Esophagus squamous epithelium (tissue), 4 donors: ENCODE results near the gene KIF6.

Experiments
- POLR2A ChIP-seq, 4 donors: fragments of 450-650 bp; IDR thresholded peaks; one replicate each; pipeline ENCODE4 v1.6.1; 2017; ENCODE audit warnings: antibody characterized with exemption in 4 of 4, mild to moderate bottlenecking in 4 of 4, moderate library complexity in 3 of 4
- TF ChIP-seq, protein P1 (sequence below), 6 experiments: fragments of 450-650 bp in 4 of 6; fragments of 200-600 bp in 2 of 6; sonication (generic) in 2 of 6; IDR thresholded peaks; one replicate each; pipeline ENCODE4 v1.5.1; 2016 to 2019; ENCODE audit warnings: antibody characterized with exemption in 6 of 6, mild to moderate bottlenecking in 4 of 6, moderate library complexity in 4 of 6

DNA sequence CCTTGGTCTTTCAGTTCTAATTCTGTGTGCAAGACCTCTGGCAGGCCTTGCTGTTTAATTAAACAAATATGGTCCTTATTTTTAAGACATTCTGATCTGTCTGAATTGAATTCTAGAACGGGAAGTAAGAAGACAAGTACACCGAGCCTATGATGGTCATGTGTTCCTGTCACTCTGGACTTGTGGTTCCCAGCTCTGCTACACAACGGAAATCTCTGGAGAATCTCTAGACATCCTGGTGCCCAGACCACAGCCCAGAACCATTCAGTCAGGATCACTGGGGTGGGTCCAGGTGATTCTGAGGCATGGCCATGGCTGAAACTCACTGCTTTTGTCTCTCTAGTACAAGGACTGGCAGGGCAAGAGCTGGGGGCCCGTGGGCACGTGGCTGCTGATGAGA lies 386.8 kb downstream of the KIF6 start:
- TF ChIP-seq POLR2A (IDR thresholded peaks at IDR 0.05): no peak
- TF ChIP-seq, protein P1, sequence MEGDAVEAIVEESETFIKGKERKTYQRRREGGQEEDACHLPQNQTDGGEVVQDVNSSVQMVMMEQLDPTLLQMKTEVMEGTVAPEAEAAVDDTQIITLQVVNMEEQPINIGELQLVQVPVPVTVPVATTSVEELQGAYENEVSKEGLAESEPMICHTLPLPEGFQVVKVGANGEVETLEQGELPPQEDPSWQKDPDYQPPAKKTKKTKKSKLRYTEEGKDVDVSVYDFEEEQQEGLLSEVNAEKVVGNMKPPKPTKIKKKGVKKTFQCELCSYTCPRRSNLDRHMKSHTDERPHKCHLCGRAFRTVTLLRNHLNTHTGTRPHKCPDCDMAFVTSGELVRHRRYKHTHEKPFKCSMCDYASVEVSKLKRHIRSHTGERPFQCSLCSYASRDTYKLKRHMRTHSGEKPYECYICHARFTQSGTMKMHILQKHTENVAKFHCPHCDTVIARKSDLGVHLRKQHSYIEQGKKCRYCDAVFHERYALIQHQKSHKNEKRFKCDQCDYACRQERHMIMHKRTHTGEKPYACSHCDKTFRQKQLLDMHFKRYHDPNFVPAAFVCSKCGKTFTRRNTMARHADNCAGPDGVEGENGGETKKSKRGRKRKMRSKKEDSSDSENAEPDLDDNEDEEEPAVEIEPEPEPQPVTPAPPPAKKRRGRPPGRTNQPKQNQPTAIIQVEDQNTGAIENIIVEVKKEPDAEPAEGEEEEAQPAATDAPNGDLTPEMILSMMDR (IDR thresholded peaks at IDR 0.05): no peak
